ENCODE results near the gene EBPL. TPM values are rescaled to one million over a fixed set of nuclear protein-coding genes. Genes with fewer than 3 reads are reported as not detected.

EBPL gene
- total RNA-seq, 2 donors from 2014 or later, result 12.2 to 43.9 TPM

DNA sequence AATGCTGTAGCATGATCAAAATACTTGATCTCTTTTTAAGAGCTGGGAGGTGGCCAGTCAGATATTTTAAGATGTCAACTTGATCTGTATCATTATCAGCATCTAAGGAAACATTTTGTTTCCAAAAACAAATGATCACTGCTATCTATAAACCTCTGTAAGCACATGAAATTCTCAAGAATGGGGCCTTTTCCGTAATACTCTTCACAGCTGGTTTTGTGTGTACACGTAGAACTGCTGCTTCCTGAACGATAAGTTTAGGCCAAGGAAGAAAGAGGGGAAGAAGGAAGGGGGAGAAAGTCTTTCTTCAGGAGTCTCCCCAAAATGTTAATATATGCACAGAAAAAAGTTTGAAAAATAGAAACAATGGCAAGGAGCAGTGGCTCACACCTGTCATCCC, 37.3 kb downstream of the EBPL start:
- ATAC-seq (ENCODE audit: insufficient number of reproducible peaks, low FRiP score, low read depth), result no peak
- H3K27me3 ChIP-seq (replicated peaks; ENCODE audit: insufficient read depth), result no peaks in the 10 kb centered on the region
- DNase-seq (ENCODE audit: low spot score), result no peak
- H3K4me1 ChIP-seq (ENCODE audit: control insufficient read depth in 1 of 2, low read depth in 2 of 2), result no peaks in the 10 kb centered on the region
- H3K9me3 ChIP-seq, result no peaks in the 10 kb centered on the region
- no peaks in the 10 kb centered on the region for H3K36me3 ChIP-seq
- no peak overlapping the region for H3K4me3 ChIP-seq
- TF ChIP-seq CTCF (IDR thresholded peaks at IDR 0.05), result no peak
- H3K27ac ChIP-seq, result no peak overlapping the region

GRCh38 chr13:49653478-49653877, 37.8 kb downstream of the EBPL start:
- Histone ChIP-seq H3K27ac (no peak overlapping the region), H3K36me3 (no peaks in the 10 kb centered on the region), H3K4me1 (ENCODE audit: control insufficient read depth in 1 of 2, low read depth in 2 of 2) (no peaks in the 10 kb centered on the region), H3K9me3 (no peaks in the 10 kb centered on the region), H3K27me3 (replicated peaks; ENCODE audit: insufficient read depth) (no peaks in the 10 kb centered on the region), H3K4me3 (no peak overlapping the region)
- DNase-seq (ENCODE audit: low spot score), result no peak
- ATAC-seq (ENCODE audit: insufficient number of reproducible peaks, low FRiP score, low read depth), result no peak
- no peak for TF ChIP-seq CTCF (IDR thresholded peaks at IDR 0.05)

DNA sequence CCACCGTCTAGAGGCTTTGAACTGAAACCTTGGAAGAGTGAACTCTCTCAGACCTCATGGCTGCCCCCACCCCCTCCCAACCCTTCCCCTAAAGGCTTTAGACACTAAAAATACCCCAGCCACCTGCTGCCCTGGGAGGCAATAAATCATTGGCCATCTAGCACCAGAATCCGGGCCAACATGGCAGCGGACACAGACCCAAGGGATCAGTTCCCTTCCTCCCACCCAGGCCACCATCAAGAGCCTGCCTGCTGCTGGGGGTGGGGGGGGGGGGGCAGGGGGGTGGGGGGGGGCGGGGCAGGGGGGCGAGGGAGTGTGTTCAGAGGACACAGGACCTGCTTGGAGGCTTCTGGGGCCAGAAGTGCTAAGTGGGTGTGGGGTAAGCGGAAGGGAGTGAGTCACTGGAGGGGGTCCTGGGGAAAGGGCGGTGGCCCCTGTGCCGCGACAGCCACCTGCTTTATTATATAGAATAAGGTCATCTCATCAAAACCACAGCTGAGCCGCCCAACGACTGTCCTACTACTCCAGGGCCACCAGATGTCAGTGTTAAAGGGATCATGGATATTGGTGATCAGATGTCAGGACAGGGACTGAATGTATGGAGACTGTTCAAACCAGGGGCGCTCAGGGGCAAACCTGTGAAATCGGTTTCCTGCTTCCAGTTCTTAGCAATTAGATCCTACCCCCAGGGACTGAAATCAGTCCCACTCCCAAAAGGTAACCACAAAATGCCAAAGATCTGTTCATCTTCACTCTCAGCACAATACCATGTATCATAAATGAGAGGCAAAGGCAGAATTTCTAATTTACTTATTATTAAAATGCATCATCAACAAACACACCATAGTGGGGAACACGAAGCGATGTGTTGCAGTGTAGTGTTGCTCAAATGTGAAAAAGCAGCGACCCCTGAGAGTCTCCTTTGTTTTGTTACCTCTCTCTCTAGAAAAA, 38.7 kb downstream of the EBPL start:
- H3K27me3 ChIP-seq (replicated peaks; ENCODE audit: insufficient read depth), result no peaks in the 10 kb centered on the region
- no peak overlapping the region for H3K27ac ChIP-seq
- no peak overlapping the region for H3K4me3 ChIP-seq
- no peak for ATAC-seq (ENCODE audit: insufficient number of reproducible peaks, low FRiP score, low read depth)
- H3K4me1 ChIP-seq (ENCODE audit: control insufficient read depth in 1 of 2, low read depth in 2 of 2), result no peaks in the 10 kb centered on the region
- peak; percentile 34 for TF ChIP-seq CTCF (IDR thresholded peaks at IDR 0.05)
- DNase-seq (ENCODE audit: low spot score), result no peak
- no peaks in the 10 kb centered on the region for H3K9me3 ChIP-seq
- no peaks in the 10 kb centered on the region for H3K36me3 ChIP-seq

- Histone ChIP-seq H3K27me3 (replicated peaks; ENCODE audit: insufficient read depth) (no peaks in the 10 kb centered on the region), H3K27ac (no peak overlapping the region), H3K9me3 (no peaks in the 10 kb centered on the region), H3K36me3 (no peaks in the 10 kb centered on the region), H3K4me3 (no peak overlapping the region), H3K4me1 (ENCODE audit: control insufficient read depth in 1 of 2, low read depth in 2 of 2) (no peaks in the 10 kb centered on the region)
- ATAC-seq (ENCODE audit: insufficient number of reproducible peaks, low FRiP score, low read depth) (no peak), DNase-seq (ENCODE audit: low spot score) (no peak)
- no peak for TF ChIP-seq CTCF (IDR thresholded peaks at IDR 0.05)
Observed at GRCh38 chr13:49651570-49652354, 39.5 kb downstream of the EBPL start.

DNA sequence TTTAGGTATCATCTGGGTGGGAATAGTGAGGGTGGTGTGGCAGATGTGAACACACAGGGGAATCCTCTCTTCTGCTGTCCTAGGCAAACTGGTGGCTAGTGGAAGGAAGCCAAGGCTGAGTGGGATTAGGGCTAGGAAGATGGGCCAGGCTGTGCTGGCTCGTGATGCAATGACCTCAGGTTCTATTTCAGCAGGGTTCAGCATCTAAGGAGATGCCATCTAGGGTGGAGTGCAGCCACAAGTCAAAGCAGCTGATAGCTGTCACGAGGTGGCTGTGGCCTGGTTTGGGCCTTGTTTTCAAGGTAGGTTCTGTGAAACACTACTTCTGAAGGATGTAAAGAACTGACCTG, 41.3 kb downstream of the EBPL start:
- no peak for TF ChIP-seq CTCF (IDR thresholded peaks at IDR 0.05)
- no peaks in the 10 kb centered on the region for H3K27me3 ChIP-seq (replicated peaks; ENCODE audit: insufficient read depth)
- H3K4me1 ChIP-seq (ENCODE audit: control insufficient read depth in 1 of 2, low read depth in 2 of 2), result no peaks in the 10 kb centered on the region
- no peak overlapping the region for H3K4me3 ChIP-seq
- DNase-seq (ENCODE audit: low spot score) (no peak), ATAC-seq (ENCODE audit: insufficient number of reproducible peaks, low FRiP score, low read depth) (no peak)
- no peaks in the 10 kb centered on the region for H3K9me3 ChIP-seq
- H3K36me3 ChIP-seq, result no peaks in the 10 kb centered on the region
- H3K27ac ChIP-seq, result no peak overlapping the region

Data from thoracic aorta (tissue), 2 donors.